H1 (cell line): Measurements from ENCODE around the gene PAX8. TPM values are rescaled to one million over a fixed set of nuclear protein-coding genes. Genes with fewer than 3 reads are reported as not detected.

Source experiments
- CHD7 ChIP-seq: fragments of 300-600 bp; sonication (generic); IDR thresholded peaks from 2 replicates; pipeline ENCODE4 v1.7.1; 2012; ENCODE audit warnings: low read length, moderate library complexity, mild to moderate bottlenecking, inconsistent platforms; ENCODE audit not compliant: insufficient replicate concordance
- EP300 ChIP-seq, 2 experiments: IDR thresholded peaks; 1 replicate in 1 of 2; 2 replicates in 1 of 2; pipeline ENCODE4 v1.6.1; 2011 to 2012; ENCODE audit warnings: low read depth in 2 of 2, low read length in 2 of 2, mild to moderate bottlenecking in 2 of 2, borderline replicate concordance in 1 of 2, inconsistent platforms in 1 of 2, moderate library complexity in 1 of 2
- MAFK ChIP-seq: IDR thresholded peaks from 2 replicates; pipeline ENCODE4 v1.6.1; 2012; ENCODE audit warnings: low read depth, mild to moderate bottlenecking, improper control_type of control experiment, low read length
- SP2 ChIP-seq: IDR thresholded peaks from 2 replicates; pipeline ENCODE4 v1.6.1; 2012; ENCODE audit warnings: mild to moderate bottlenecking, low read length, inconsistent platforms
- TEAD4 ChIP-seq: IDR thresholded peaks from 2 replicates; pipeline ENCODE4 v1.6.1; 2012; ENCODE audit warnings: low read depth, low read length, inconsistent platforms, mixed read lengths
- polyA plus RNA-seq, 7 experiments: library from polyadenylated mRNA; depleted of rRNA in 3 of 7; stranded (reverse) in 5 of 7; unstranded in 2 of 7; fragments of >200 nt in 5 of 7; fragments of 200-250 nt in 2 of 7; gene quantifications; 1 replicate in 5 of 7; 2 replicates in 1 of 7; 4 replicates in 1 of 7; pipeline versions ENCODE4 v1.2.1 to v1.2.3, GENCODE V29; 2011 to 2013; ENCODE audit warnings: missing spikeins in 2 of 7, mixed read lengths in 2 of 7
- total RNA-seq: library from RNA; stranded (reverse); fragmentation: NEBNext Ultra II Directional; extraction: Animal tissue kit (Norgen Biotek cat#: 25700); gene quantifications from 2 replicates; pipeline ENCODE4 v1.2.1, GENCODE V29; 2021

The PAX8 gene
- total and polyA plus RNA-seq, 2 of the 8 experiments (the other 6 are each of a cell fraction or from before 2014, with no cell fraction given): 0.02 TPM; not detected in 1

- TF ChIP-seq CHD7 (no peak), SP2 (no peak), TEAD4 (no peak), EP300 (IDR thresholded peaks at IDR 0.05; ENCODE audit: borderline replicate concordance in 1 of 2, low read depth in 2 of 2, low read length in 2 of 2) (no peak), MAFK (no peak)
Observed at GRCh38 chr2:113209646-113210171, 69.0 kb downstream of the PAX8 start (continued).
